Measurements from ENCODE around the gene MOK.

MOK gene

GRCh38 chr14:102277874-102278630 lies 26.9 kb downstream of the MOK start:
- no peak for TF ChIP-seq CTCF (IDR thresholded peaks at IDR 0.05; ENCODE audit: low read depth, low read length)
- no peak for DNase-seq (ENCODE audit: low read depth in 2 of 2)
- H3K4me3 ChIP-seq (replicated peaks in 1 of 2; ENCODE audit: low read depth in 2 of 2, low read length in 2 of 2) = no peak overlapping the region

- no peak overlapping the region for H3K4me3 ChIP-seq (replicated peaks in 1 of 2; ENCODE audit: low read depth in 2 of 2, low read length in 2 of 2)
- no peak for TF ChIP-seq CTCF (IDR thresholded peaks at IDR 0.05; ENCODE audit: low read depth, low read length)
- peak in 1 of 2 donors; percentile 80 for DNase-seq (ENCODE audit: low read depth in 2 of 2)
Measured at GRCh38 chr14:102275866-102276265, 29.1 kb downstream of the MOK start.

- DNase-seq (ENCODE audit: low read depth in 2 of 2) = peak in 1 of 2 donors; percentile 82
- TF ChIP-seq CTCF (IDR thresholded peaks at IDR 0.05; ENCODE audit: low read depth, low read length) = no peak
Measured at GRCh38 chr14:102272392-102272791, 32.6 kb downstream of the MOK start.

GRCh38 chr14:102264775-102265174 lies 40.2 kb downstream of the MOK start:
- no peak overlapping the region for H3K4me3 ChIP-seq (replicated peaks in 1 of 2; ENCODE audit: low read depth in 2 of 2, low read length in 2 of 2)
- DNase-seq (ENCODE audit: low read depth in 2 of 2) = peak in 1 of 2 donors; percentile 69
- TF ChIP-seq CTCF (IDR thresholded peaks at IDR 0.05; ENCODE audit: low read depth, low read length) = no peak

More at GRCh38 chr14:102272392-102272791, 32.6 kb downstream of the MOK start:
- no peak overlapping the region for H3K4me3 ChIP-seq (replicated peaks in 1 of 2; ENCODE audit: low read depth in 2 of 2, low read length in 2 of 2)

GRCh38 chr14:102264355-102264754 lies 40.6 kb downstream of the MOK start:
- no peak overlapping the region for H3K4me3 ChIP-seq (replicated peaks in 1 of 2; ENCODE audit: low read depth in 2 of 2, low read length in 2 of 2)
- no peak for TF ChIP-seq CTCF (IDR thresholded peaks at IDR 0.05; ENCODE audit: low read depth, low read length)
- peak; percentile 57 to 72 for DNase-seq (ENCODE audit: low read depth in 2 of 2)

GRCh38 chr14:102262929-102263462 lies 42.0 kb downstream of the MOK start:
- peak; percentile 53 to 62 for DNase-seq (ENCODE audit: low read depth in 2 of 2)
- TF ChIP-seq CTCF (IDR thresholded peaks at IDR 0.05; ENCODE audit: low read depth, low read length) = no peak
- no peak overlapping the region for H3K4me3 ChIP-seq (replicated peaks in 1 of 2; ENCODE audit: low read depth in 2 of 2, low read length in 2 of 2)

All from cardiac fibroblast (primary cell).